Measurements from ENCODE around the gene HOXA4. TPM values are rescaled to one million over a fixed set of nuclear protein-coding genes. Genes with fewer than 3 reads are reported as not detected.
A peak's percentile ranks its signal among the peaks of the same experiment; 100 is the strongest.

The HOXA4 gene
- total RNA-seq, 1 experiment from 2014 or later: 1.3 TPM

DNA sequence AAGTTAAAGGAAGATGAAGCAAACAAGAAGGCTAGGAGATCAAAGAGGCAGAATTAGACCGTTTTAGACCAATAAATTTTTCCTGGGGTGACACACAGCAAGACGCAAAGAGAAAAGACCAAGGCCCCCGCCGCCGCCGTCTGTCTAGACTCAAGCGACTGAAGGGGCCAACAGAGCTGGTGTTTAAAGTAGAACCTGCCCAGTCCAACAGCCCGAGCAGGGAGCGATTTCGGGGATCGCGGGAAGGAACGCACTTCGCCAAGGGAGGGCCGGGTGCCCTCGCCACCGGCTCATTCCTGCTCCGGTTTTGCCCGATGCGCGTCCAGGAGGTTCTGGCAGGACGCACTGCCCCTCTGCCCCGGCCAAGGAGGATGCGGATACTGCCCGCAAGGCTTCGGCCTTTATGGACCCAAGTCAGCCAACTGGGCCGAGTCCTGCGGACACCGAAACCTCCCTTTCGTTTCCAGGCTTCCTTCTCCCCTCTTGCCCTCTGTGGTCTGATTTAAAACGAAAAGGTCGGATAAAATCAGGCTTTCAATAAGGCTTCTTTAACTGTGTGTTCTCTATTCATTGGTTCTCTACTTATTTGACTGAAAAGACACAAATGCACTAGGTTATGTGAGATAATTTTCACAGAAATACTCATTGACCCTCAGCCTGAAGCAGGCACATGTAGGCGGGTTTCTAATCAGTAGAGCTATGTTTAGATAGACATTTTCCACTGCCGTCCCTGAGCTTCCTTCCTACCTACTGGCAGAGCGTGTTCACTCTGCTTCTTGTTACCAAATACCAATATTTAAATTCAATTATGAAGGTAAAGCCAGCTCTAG is 28.1 kb upstream of the HOXA4 start:
- DNase-seq (ENCODE audit: low read depth): no peak

DNA sequence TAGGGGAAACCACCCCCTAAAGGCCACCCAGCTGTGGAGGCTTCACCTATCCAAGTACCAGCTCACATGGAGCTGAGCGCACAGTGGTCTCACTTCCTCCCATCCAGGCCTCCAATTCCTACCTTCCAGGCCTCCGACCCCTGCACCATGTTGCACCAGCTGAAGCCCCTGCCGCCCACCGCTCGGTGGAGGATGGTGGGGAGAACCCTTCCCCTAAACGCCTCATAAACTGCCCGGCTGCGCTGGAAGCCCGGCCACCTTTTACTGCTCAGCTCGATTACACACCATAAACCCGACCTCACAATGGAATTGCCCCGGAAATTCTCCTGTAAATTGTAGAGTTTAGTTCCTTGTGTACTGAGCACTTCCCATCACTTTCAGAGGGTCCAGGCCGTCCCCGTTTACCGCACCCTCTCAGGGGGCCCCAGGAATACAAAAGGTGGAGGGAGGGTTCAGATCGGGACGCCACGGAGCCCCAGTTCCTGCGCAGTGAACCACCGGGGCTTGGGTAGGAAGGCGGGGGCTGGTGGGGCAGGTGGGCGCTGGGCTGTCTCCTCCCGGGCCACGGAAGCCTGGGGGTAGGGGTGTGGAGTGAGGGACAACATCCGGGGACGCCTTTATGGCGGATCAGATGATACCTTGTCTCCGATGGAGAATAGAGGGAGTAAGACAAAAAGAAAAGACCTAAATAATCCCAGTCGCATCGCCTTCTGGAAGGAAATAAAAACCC is 27.3 kb upstream of the HOXA4 start:
- no peak for DNase-seq (ENCODE audit: low read depth)

DNA sequence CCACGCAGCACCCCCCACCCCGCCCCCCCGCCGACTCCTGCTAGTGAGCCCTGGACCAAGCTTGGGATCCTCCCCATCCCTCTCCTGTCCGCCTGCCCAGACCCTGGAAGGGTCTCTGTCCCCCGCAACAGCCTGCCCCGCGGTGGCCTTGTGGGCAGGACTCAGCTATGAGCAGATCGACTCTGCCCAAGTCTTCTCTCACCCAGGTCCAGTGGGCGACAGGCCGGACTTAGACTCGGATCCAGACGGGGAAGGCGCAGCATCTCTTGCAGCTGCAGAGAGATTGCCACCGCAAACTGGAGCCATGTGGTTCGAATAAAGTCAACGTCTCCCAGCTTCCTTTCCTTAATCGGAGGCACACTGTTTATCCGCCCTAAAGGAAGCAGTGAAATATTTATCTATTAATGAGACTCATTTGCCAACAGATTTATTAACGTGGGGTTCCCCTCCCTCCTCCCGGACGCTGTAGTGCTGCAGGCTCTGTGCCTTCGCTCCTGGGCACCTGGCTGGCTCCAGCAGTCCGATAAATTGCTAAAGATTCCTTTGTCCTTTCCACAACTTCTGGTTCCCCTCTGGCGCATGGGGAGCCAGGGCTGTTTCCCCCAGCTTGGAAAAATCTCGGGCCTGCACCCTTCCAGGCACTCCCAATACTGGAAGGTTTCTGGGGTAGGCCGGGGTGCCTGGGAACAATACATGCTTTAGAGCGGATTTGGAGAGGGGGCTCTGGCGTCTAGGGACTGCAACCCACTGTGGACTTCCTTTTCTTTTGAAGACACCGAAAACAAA is 26.6 kb upstream of the HOXA4 start:
- DNase-seq (ENCODE audit: low read depth): no peak

- DNase-seq (ENCODE audit: low read depth): no peak
Measured at GRCh38 chr7:27156508-27156898, 25.9 kb upstream of the HOXA4 start, which contains the start of gene HOXA7. Gene HOXA7, minus strand, starts transcription at chr7:27156675. Its CDS starts 130 bp downstream, at chr7:27156545.

DNA sequence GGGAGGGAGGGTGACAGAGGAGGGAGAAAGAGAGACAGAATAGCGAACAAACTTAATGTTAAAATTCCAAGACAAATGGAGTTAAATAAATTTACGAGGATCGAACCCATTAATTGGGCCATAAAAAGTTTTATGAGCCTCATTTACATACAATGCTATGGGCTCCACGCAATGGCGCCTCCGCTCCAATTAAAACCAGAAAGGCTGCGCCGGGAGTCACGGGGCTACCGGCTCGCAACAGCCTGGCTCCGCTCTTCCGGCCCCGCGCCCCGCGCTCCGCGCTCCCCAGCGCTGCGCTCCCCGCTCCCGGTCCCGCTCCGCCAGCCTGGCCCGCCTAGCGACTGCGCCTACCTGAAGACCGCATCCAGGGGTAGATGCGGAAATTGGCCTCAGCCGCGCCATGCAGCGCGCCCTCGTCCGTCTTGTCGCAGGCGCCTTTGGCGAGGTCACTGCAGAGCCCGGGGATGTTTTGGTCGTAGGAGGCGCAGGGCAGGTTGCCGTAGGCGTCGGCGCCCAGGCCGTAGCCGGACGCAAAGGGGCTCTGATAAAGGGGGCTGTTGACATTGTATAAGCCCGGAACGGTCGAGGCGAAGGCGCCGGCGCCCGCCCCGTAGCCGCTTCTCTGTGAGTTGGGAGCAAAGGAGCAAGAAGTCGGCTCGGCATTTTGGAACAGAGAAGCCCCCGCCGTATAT is 25.4 kb upstream of the HOXA4 start:
- no peak for DNase-seq (ENCODE audit: low read depth)

GRCh38 chr7:27154901-27155815 is 24.6 kb upstream of the HOXA4 start:
- no peak for DNase-seq (ENCODE audit: low read depth)

DNA sequence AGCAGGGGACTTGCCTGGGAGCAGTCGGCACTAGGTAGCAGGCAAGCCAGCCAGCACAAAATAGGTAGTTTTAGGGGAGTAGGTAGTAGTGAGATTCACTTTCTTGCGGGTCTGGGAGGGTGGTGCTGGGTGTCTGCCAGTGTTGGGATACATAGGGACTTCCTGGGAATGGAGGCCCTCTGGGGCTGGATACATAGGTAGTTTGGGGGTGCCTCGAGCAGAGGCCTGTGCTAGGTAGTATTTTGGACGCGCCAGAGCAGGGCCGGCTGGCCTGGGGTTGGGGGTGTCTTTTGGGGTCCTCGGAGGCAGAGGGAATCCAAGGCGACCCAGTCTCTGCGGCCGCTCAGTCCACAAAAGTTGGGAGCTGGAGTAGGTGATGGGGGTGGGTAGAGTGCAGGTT is 23.8 kb upstream of the HOXA4 start:
- DNase-seq (ENCODE audit: low read depth): no peak

GRCh38 chr7:27153526-27153925 is 23.0 kb upstream of the HOXA4 start:
- no peak for DNase-seq (ENCODE audit: low read depth)

GRCh38 chr7:27152816-27153442 is 22.4 kb upstream of the HOXA4 start:
- no peak for DNase-seq (ENCODE audit: low read depth)

GRCh38 chr7:27151931-27152815 is 21.6 kb upstream of the HOXA4 start, which contains the start of gene HOXA3:
Gene HOXA3, minus strand, starts transcription at chr7:27152583. Its CDS starts 41,943 bp downstream, at chr7:27110640.
- no peak for DNase-seq (ENCODE audit: low read depth)

GRCh38 chr7:27151341-27151930 is 20.9 kb upstream of the HOXA4 start:
- no peak for DNase-seq (ENCODE audit: low read depth)

GRCh38 chr7:27150568-27151340 is 20.2 kb upstream of the HOXA4 start:
- DNase-seq (ENCODE audit: low read depth): peak; percentile 75

DNA sequence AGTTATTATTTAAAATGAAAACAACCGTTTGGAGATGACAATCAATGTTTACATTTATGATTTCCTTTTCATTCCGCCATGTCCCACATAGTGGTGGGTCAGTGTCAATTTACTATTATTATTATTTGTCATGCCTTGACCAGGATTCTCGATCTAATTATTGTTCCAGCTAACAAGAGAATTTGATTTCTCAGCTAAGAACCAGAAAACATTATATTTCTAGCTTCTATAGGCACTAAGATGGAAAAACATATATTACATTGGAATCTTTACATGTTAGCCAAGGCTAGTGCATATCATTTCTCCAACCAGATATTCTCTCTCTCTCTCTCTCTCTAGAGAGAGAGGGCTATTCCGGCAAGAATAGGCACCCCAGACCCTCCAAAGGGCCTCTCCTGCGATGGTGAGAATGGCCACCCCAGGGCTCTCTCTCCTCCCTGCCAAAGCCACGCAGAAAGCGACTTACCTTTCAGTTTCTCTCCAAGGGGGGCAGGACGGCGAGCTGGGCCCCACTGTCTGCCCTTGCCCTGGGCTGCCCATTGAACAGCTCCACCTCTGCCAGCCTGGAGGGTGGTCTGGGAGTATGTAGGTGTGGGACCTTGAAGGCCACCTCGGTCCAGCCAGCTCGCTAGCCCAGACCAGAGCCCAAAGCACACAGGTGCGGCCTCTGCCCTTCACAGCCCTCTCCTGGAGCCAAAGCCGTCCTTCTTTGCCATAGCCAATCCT is 19.4 kb upstream of the HOXA4 start:
- no peak for DNase-seq (ENCODE audit: low read depth)

DNA sequence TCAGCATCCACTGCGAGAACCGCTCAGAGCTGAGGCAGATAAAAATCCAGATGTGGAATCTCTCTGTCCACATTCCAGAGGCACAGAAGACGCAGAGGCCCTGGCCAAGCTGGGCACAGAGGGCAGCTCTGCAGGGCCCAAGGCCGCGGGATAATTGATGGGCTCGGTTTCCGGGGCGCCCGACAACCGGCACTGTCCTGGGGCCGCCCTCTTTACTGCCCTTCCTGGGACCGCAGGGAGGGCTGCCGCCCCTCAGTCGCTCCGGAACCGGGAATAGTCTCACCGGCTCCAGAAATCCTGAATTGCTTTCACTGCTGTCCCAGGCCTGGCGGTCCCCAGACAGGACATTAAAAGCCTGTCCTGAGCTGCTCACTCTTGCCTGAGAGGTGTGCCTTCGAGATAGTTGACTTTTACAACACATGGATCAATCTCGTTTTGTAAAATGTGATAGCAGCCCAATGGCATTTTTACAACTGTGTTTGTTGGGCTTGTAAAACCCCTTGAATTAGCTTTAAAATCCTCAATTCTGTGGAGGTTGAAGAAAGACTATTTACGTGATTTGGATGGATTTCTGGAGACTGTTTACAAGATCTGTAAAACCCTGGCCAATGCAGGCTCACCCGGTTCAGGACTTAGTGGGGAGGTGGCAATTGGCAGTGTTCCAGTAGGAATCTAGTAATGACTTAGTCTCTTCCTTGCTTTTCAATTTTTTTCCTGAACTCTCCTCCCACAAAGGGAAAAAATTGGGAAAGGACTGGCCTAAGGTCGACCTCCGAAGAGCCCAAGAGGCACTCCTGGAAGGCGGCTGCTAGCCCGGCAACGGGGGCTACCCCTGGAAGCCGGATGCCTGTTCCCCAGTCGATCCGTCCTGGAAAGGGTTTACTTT is 18.4 kb upstream of the HOXA4 start:
- no peak for DNase-seq (ENCODE audit: low read depth)

GRCh38 chr7:27148031-27148755 is 17.6 kb upstream of the HOXA4 start:
- no peak for DNase-seq (ENCODE audit: low read depth)

All from HT1080 (cell line).